WTC11 (cell line): ENCODE measurements around the gene CNTNAP2. TPM values are rescaled to one million over a fixed set of nuclear protein-coding genes. Genes with fewer than 3 reads are reported as not detected.

ENCODE experiments used
- ATAC-seq: fragments of 200-7000 bp; cut with Tn5 transposase; 2 replicates; pipeline ENCODE4 v1.10.0; 2021; ENCODE audit warnings: mild to moderate bottlenecking, moderate library complexity
- CTCF ChIA-PET: fragments of 300-600 bp; sonication (Branson Sonifier 250); formaldehyde crosslinking; loops from one replicate; lab custom pipeline; 2021; ENCODE audit warnings: antibody characterized with exemption; lab: Charles Lee
- POLR2A ChIA-PET: fragments of 350-600 bp; sonication (Branson Sonifier 250); formaldehyde crosslinking; loops from one replicate; lab custom pipeline; 2021; ENCODE audit warnings: antibody characterized with exemption; lab: Charles Lee
- DNase-seq: peaks from one replicate; pipeline ENCODE4 v3.0.0; 2021; ENCODE audit warnings: low spot score
- H3K27ac Mint-ChIP-seq: 2 replicates; pipeline ENCODE4 v1.8.0; 2021; ENCODE audit warnings: mixed read lengths
- H3K27me3 Mint-ChIP-seq: 2 replicates; pipeline ENCODE4 v1.8.0; 2021; ENCODE audit warnings: low read depth, mild to moderate bottlenecking, moderate library complexity, mixed read lengths
- H3K36me3 Mint-ChIP-seq: 2 replicates; pipeline ENCODE4 v1.8.0; 2021; ENCODE audit warnings: mixed read lengths
- H3K4me1 Mint-ChIP-seq: 2 replicates; pipeline ENCODE4 v1.8.0; 2022; ENCODE audit warnings: mixed read lengths
- H3K4me3 Mint-ChIP-seq: 2 replicates; pipeline ENCODE4 v1.8.0; 2021; ENCODE audit warnings: mild to moderate bottlenecking, moderate library complexity, mixed read lengths
- H3K9me3 Mint-ChIP-seq: 2 replicates; pipeline ENCODE4 v1.8.0; 2021; ENCODE audit warnings: mixed read lengths
- ATF6 ChIP-seq: sonication (generic); formaldehyde crosslinking; IDR thresholded peaks from 2 replicates; pipeline ENCODE4 v1.8.1; 2023; ENCODE audit warnings: mild to moderate bottlenecking, missing genetic modification reagents
- CBFB ChIP-seq: sonication (generic); formaldehyde crosslinking; IDR thresholded peaks from 2 replicates; pipeline ENCODE4 v1.8.1; 2022; ENCODE audit warnings: mild to moderate bottlenecking, low read depth, missing genetic modification reagents
- CDX4 ChIP-seq: fragments of 250-450 bp; sonication (Bioruptor Pico); IDR thresholded peaks from 2 replicates; pipeline ENCODE4 v1.9.0; 2021; ENCODE audit warnings: moderate library complexity, mild to moderate bottlenecking, inconsistent platforms, borderline replicate concordance
- ETV6 ChIP-seq: sonication (generic); formaldehyde crosslinking; IDR thresholded peaks from 2 replicates; pipeline ENCODE4 v1.8.1; 2022; ENCODE audit warnings: mild to moderate bottlenecking, missing genetic modification reagents
- HMGXB4 ChIP-seq: sonication (generic); formaldehyde crosslinking; IDR thresholded peaks from 2 replicates; pipeline ENCODE4 v1.8.1; 2023; ENCODE audit warnings: mild to moderate bottlenecking, moderate library complexity, missing genetic modification reagents
- NFATC4 ChIP-seq: fragments of 250-450 bp; sonication (Bioruptor Pico); IDR thresholded peaks from 2 replicates; pipeline ENCODE4 v1.9.0; 2021; ENCODE audit warnings: mild to moderate bottlenecking
- PRDM15 ChIP-seq: sonication (generic); formaldehyde crosslinking; IDR thresholded peaks from 2 replicates; pipeline ENCODE4 v1.8.0; 2022; ENCODE audit warnings: missing genetic modification reagents
- ZBTB21 ChIP-seq: sonication (generic); formaldehyde crosslinking; IDR thresholded peaks from 2 replicates; pipeline ENCODE4 v1.8.1; 2023; ENCODE audit warnings: mild to moderate bottlenecking, missing genetic modification reagents, borderline replicate concordance
- ZNF232 ChIP-seq: sonication (generic); formaldehyde crosslinking; IDR thresholded peaks from 2 replicates; pipeline ENCODE4 v1.8.0; 2022; ENCODE audit warnings: mild to moderate bottlenecking, missing genetic modification reagents
- ZNF317 ChIP-seq: sonication (generic); formaldehyde crosslinking; IDR thresholded peaks from 2 replicates; pipeline ENCODE4 v1.8.1; 2023; ENCODE audit warnings: low read depth, mild to moderate bottlenecking, moderate library complexity, missing genetic modification reagents, borderline replicate concordance
- ZNF396 ChIP-seq: fragments of 250-450 bp; sonication (Bioruptor Pico); IDR thresholded peaks from 2 replicates; pipeline ENCODE4 v1.8.0; 2021; ENCODE audit warnings: mild to moderate bottlenecking, moderate library complexity, borderline replicate concordance
- total RNA-seq: library from RNA; stranded (reverse); gene quantifications from 3 replicates; pipeline ENCODE4 v1.2.3, GENCODE V29; 2021
- TF ChIP-seq, protein P1 (sequence below): sonication (generic); formaldehyde crosslinking; IDR thresholded peaks from 2 replicates; pipeline ENCODE4 v1.8.1; 2022; ENCODE audit warnings: mild to moderate bottlenecking, missing genetic modification reagents, moderate library complexity, borderline replicate concordance
- TF ChIP-seq, protein P2 (sequence below): sonication (generic); formaldehyde crosslinking; IDR thresholded peaks from 2 replicates; pipeline ENCODE4 v1.8.0; 2023; ENCODE audit warnings: missing genetic modification reagents

The CNTNAP2 gene
- total RNA-seq, 1 experiment from 2014 or later: 63.8 TPM

DNA sequence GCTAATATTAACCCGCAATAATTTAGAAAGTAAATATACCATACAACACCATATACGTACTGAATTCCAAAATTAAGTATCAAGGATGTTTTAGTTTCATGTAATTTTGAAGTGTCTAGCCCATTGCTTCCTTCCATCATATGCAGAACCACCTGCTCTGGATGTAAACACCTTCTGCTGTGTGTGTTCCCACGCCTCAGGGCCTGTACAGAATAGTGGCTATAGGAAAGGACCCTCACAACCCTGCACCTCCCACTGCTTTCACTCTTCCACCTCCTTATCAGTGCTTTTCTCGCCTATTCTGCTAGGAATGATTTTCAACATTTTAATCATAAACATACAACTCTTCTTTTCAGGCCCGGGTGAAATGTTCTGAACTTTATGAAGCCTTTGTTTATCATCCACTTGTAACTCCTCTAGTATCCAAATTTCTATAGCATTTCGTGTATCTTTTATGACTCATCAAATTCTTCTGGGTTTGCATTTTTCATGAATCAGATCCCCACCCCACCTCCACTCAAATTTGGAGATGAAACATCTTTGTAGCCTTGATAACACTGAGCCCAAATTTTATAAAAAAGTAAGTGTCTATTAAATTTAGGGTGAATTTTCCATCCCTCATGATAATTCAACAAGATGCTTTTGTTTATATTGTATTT, 1367.2 kb downstream of the CNTNAP2 start (continued):
- no peak for TF ChIP-seq ZNF396 (CRISPR knock-in tag)
- no peak for TF ChIP-seq CBFB (CRISPR knock-in tag)
- no peak for TF ChIP-seq ETV6 (CRISPR knock-in tag)
- TF ChIP-seq, protein P1, sequence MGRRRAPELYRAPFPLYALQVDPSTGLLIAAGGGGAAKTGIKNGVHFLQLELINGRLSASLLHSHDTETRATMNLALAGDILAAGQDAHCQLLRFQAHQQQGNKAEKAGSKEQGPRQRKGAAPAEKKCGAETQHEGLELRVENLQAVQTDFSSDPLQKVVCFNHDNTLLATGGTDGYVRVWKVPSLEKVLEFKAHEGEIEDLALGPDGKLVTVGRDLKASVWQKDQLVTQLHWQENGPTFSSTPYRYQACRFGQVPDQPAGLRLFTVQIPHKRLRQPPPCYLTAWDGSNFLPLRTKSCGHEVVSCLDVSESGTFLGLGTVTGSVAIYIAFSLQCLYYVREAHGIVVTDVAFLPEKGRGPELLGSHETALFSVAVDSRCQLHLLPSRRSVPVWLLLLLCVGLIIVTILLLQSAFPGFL: no peak
- TF ChIP-seq ZNF232 (CRISPR knock-in tag): no peak
- TF ChIP-seq, all 79 proteins: peak for 0

- Mint-ChIP-seq H3K36me3 (no peaks in the 10 kb centered on the region), H3K27me3 (no peaks in the 10 kb centered on the region), H3K9me3 (peaks cover 3% of the 10 kb centered on the region; the same call in 1 of the 2 replicates), H3K27ac (no peak overlapping the region), H3K4me1 (no peaks in the 10 kb centered on the region), H3K4me3 (no peak overlapping the region)
- POLR2A ChIA-PET: no interaction called here
- DNase-seq (no peak), ATAC-seq (no peak)
- CTCF ChIA-PET: no interaction called here
- no peak for TF ChIP-seq ZNF317
- TF ChIP-seq PRDM15 (CRISPR knock-in tag): no peak
- TF ChIP-seq, protein P2, sequence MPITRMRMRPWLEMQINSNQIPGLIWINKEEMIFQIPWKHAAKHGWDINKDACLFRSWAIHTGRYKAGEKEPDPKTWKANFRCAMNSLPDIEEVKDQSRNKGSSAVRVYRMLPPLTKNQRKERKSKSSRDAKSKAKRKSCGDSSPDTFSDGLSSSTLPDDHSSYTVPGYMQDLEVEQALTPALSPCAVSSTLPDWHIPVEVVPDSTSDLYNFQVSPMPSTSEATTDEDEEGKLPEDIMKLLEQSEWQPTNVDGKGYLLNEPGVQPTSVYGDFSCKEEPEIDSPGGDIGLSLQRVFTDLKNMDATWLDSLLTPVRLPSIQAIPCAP (CRISPR knock-in tag): no peak
- TF ChIP-seq ATF6 (CRISPR knock-in tag): no peak
- no peak for TF ChIP-seq ZBTB21 (CRISPR knock-in tag)
- TF ChIP-seq NFATC4 (CRISPR knock-in tag): no peak
- no peak for TF ChIP-seq CDX4 (CRISPR knock-in tag)
- TF ChIP-seq HMGXB4: no peak
Observed at GRCh38 chr7:147485660-147486210, 1369.1 kb downstream of the CNTNAP2 start.
